PC-3 (cell line): ENCODE data around the gene SLC24A3. TPM values are rescaled to one million over a fixed set of nuclear protein-coding genes. Genes with fewer than 3 reads are reported as not detected.

Experiments used
- ATAC-seq: fragments of 200-7000 bp; cut with Tn5 transposase; 2 replicates; pipeline ENCODE4 v1.9.1; 2020; ENCODE audit warnings: mild to moderate bottlenecking, moderate library complexity
- BruUV-seq: library from RNA; stranded (reverse); fragments of 400-500 nt; replicated peaks from 2 replicates; lab custom pipeline; 2021; lab: Mats Ljungman, UMichigan
- CTCF ChIA-PET: fragments of 300-600 bp; sonication (Branson Sonifier 250); formaldehyde crosslinking; loops from one replicate; lab custom pipeline; 2022; ENCODE audit warnings: antibody characterized with exemption; lab: Charles Lee
- POLR2A ChIA-PET: fragments of 300-600 bp; sonication (Branson Sonifier 250); formaldehyde crosslinking; loops from one replicate; lab custom pipeline; 2022; ENCODE audit warnings: antibody characterized with exemption; ENCODE audit not compliant: unreplicated experiment; lab: Charles Lee
- DNase-seq: peaks from one replicate; pipeline ENCODE4 v3.0.0-alpha.2; 2015
- H2AFZ ChIP-seq: fragments of 300-600 bp; sonication (generic); 2 replicates; pipeline ENCODE4 v1.6.0; 2016; ENCODE audit warnings: antibody characterized with exemption, low read length
- H3F3A ChIP-seq: fragments of 300-600 bp; sonication (generic); one replicate; pipeline ENCODE4 v1.6.0; 2017; ENCODE audit warnings: antibody characterized with exemption, low read length, control low read depth, mild to moderate bottlenecking; ENCODE audit not compliant: unreplicated experiment
- H3K27ac ChIP-seq: fragments of 300-600 bp; sonication (generic); 2 replicates; pipeline ENCODE4 v1.5.1; 2016; ENCODE audit warnings: mild to moderate bottlenecking, low read length
- H3K27me3 ChIP-seq: fragments of 300-600 bp; sonication (generic); 2 replicates; pipeline ENCODE4 v1.6.1; 2016; ENCODE audit warnings: low read length, mixed read lengths
- H3K36me3 ChIP-seq: fragments of 300-600 bp; sonication (generic); 2 replicates; pipeline ENCODE4 v1.6.1; 2016; ENCODE audit warnings: low read depth, mixed run types, low read length, mixed read lengths
- H3K4me1 ChIP-seq: fragments of 300-600 bp; sonication (generic); 2 replicates; pipeline ENCODE4 v1.5.1; 2016; ENCODE audit warnings: low read length; ENCODE audit not compliant: insufficient read depth
- H3K4me2 ChIP-seq: fragments of 300-600 bp; sonication (generic); 2 replicates; pipeline ENCODE4 v1.6.0; 2016; ENCODE audit warnings: low read length
- H3K4me3 ChIP-seq: fragments of 300-600 bp; sonication (generic); 2 replicates; pipeline ENCODE4 v1.5.1; 2016; ENCODE audit warnings: mild to moderate bottlenecking, low read length, mixed read lengths
- H3K79me2 ChIP-seq: fragments of 300-600 bp; sonication (generic); 2 replicates; pipeline ENCODE4 v1.6.1; 2017; ENCODE audit warnings: low read length, mixed read lengths
- H3K9ac ChIP-seq: fragments of 300-600 bp; sonication (generic); 2 replicates; pipeline ENCODE4 v1.6.0; 2016; ENCODE audit warnings: mild to moderate bottlenecking, low read length
- H3K9me2 ChIP-seq: fragments of 300-600 bp; sonication (generic); replicated peaks from 2 replicates; pipeline ENCODE4 v1.6.1; 2016; ENCODE audit warnings: mixed run types, low read length, mixed read lengths
- H3K9me3 ChIP-seq: fragments of 300-600 bp; sonication (generic); 2 replicates; pipeline ENCODE4 v1.6.1; 2016; ENCODE audit warnings: low read length, mixed read lengths
- H4K20me1 ChIP-seq: fragments of 300-600 bp; sonication (generic); 2 replicates; pipeline ENCODE4 v1.6.1; 2016; ENCODE audit warnings: low read length, mixed read lengths
- EZH2 ChIP-seq: fragments of 300-600 bp; sonication (generic); IDR thresholded peaks from one replicate; pipeline ENCODE4 v1.6.1; 2017; ENCODE audit warnings: antibody characterized with exemption, mild to moderate bottlenecking, low read length; ENCODE audit not compliant: unreplicated experiment
- EZH2phosphoT487 ChIP-seq: fragments of 300-600 bp; sonication (generic); IDR thresholded peaks from 2 replicates; pipeline ENCODE4 v1.6.1; 2018; ENCODE audit warnings: mild to moderate bottlenecking, antibody characterized with exemption, low read length, borderline replicate concordance
- intact Hi-C: fragments of 100-400 bp; cut with micrococcal nuclease; formaldehyde crosslinking; loops from 2 replicates; pipeline ENCODE4 v1.9.0; 2023
- total RNA-seq: library from RNA; depleted of rRNA; stranded (reverse); fragments of >200 nt; gene quantifications from 2 replicates; pipeline ENCODE4 v1.2.3, GENCODE V29; 2014
- TF ChIP-seq, protein P1 (sequence below): fragments of 300-600 bp; sonication (generic); conservative IDR thresholded peaks from 2 replicates; pipeline ENCODE4 v1.5.1; 2017; ENCODE audit warnings: antibody characterized with exemption, low read depth, mild to moderate bottlenecking, low read length

The SLC24A3 gene
- total RNA-seq, 1 experiment from 2014 or later: 0.11 TPM

DNA sequence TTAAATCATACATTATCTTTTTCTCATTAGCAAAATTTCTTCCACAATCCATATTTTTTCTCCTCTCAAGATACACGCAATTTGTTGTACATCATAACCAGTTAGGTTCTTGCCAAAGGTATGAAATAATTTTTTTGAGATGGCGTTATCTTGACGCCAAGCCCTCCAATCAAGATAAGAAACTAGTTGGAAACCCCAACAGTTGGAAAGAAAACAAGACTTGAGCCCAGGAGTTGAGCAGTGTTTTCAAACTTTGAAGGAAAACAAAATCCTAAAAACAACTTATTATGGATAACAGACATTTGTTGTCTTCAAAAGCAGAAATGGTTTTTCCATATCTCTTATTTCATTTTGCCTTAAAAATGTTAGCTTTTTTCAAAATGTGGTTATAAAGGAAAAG, 184.8 kb downstream of the SLC24A3 start:
- Histone ChIP-seq H3K4me2 (no peak overlapping the region), H3K9ac (no peak overlapping the region), H3K4me1 (no peaks in the 10 kb centered on the region), H3K27me3 (0 out of 2 replicates have a peak, but pooled peaks cover 6% of the 10 kb centered on the region), H3F3A (no peaks in the 10 kb centered on the region), H3K4me3 (no peak overlapping the region), H2AFZ (no peak overlapping the region), H4K20me1 (no peaks in the 10 kb centered on the region), H3K9me3 (no peaks in the 10 kb centered on the region), H3K36me3 (no peaks in the 10 kb centered on the region), H3K9me2 (no peaks in the 10 kb centered on the region), H3K27ac (no peak overlapping the region), H3K79me2 (no peaks in the 10 kb centered on the region)
- ChIA-PET POLR2A (no interaction called here), CTCF (no interaction called here)
- no peak for DNase-seq
- ATAC-seq: no peak
- TF ChIP-seq EZH2 (no peak), EZH2phosphoT487 (no peak)
- TF ChIP-seq, protein P1, sequence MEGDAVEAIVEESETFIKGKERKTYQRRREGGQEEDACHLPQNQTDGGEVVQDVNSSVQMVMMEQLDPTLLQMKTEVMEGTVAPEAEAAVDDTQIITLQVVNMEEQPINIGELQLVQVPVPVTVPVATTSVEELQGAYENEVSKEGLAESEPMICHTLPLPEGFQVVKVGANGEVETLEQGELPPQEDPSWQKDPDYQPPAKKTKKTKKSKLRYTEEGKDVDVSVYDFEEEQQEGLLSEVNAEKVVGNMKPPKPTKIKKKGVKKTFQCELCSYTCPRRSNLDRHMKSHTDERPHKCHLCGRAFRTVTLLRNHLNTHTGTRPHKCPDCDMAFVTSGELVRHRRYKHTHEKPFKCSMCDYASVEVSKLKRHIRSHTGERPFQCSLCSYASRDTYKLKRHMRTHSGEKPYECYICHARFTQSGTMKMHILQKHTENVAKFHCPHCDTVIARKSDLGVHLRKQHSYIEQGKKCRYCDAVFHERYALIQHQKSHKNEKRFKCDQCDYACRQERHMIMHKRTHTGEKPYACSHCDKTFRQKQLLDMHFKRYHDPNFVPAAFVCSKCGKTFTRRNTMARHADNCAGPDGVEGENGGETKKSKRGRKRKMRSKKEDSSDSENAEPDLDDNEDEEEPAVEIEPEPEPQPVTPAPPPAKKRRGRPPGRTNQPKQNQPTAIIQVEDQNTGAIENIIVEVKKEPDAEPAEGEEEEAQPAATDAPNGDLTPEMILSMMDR: no peak
- intact Hi-C loops: no loop called here
- no TSS peak for BruUV-seq

GRCh38 chr20:19397666-19398065, 185.2 kb downstream of the SLC24A3 start:
- Histone ChIP-seq H3K4me3 (no peak overlapping the region), H3K4me2 (no peak overlapping the region), H3K9me3 (no peaks in the 10 kb centered on the region), H3K27me3 (peaks cover 11% of the 10 kb centered on the region; the same call in 1 of the 2 replicates), H4K20me1 (no peaks in the 10 kb centered on the region), H3K79me2 (no peaks in the 10 kb centered on the region), H3K9me2 (no peaks in the 10 kb centered on the region), H3K4me1 (no peaks in the 10 kb centered on the region), H3K27ac (no peak overlapping the region), H2AFZ (no peak overlapping the region), H3F3A (no peaks in the 10 kb centered on the region), H3K36me3 (no peaks in the 10 kb centered on the region), H3K9ac (no peak overlapping the region)
- no TSS peak for BruUV-seq
- DNase-seq: no peak
- intact Hi-C loops: no loop called here
- TF ChIP-seq EZH2 (no peak), EZH2phosphoT487 (no peak)
- TF ChIP-seq, protein P1: no peak
- ChIA-PET CTCF (no interaction called here), POLR2A (no interaction called here)
- ATAC-seq: no peak

GRCh38 chr20:19401096-19401495, 188.7 kb downstream of the SLC24A3 start:
- no peak overlapping the region for H3K4me2 ChIP-seq
- ATAC-seq (no peak), DNase-seq (no peak)
- no peak overlapping the region for H3K9ac ChIP-seq
- H3K4me1 ChIP-seq: no peaks in the 10 kb centered on the region
- no peaks in the 10 kb centered on the region for H3K79me2 ChIP-seq
- H3K9me3 ChIP-seq: no peaks in the 10 kb centered on the region
- no peak overlapping the region for H2AFZ ChIP-seq
- no peak overlapping the region for H3K4me3 ChIP-seq
- H3K36me3 ChIP-seq: no peaks in the 10 kb centered on the region
- intact Hi-C loops: no loop called here
- TF ChIP-seq EZH2 (no peak), EZH2phosphoT487 (no peak)
- TF ChIP-seq, protein P1: no peak
- ChIA-PET POLR2A (no interaction called here), CTCF (no interaction called here)
- H3K27me3 ChIP-seq: peaks cover 35% of the 10 kb centered on the region
- H3K9me2 ChIP-seq: no peaks in the 10 kb centered on the region
- BruUV-seq: no TSS peak
- H3K27ac ChIP-seq: no peak overlapping the region
- H4K20me1 ChIP-seq: no peaks in the 10 kb centered on the region
- H3F3A ChIP-seq: no peaks in the 10 kb centered on the region
